GM19193 (cell line): ENCODE results near the gene CFAP99.
A peak's percentile ranks its signal among the peaks of the same experiment; 100 is the strongest.

Source experiments
- POLR2A ChIP-seq: IDR thresholded peaks from 4 replicates; pipeline ENCODE4 v1.6.1; 2011; ENCODE audit not compliant: insufficient read depth, insufficient read length; ENCODE audit errors: extremely low read depth

Gene CFAP99

DNA sequence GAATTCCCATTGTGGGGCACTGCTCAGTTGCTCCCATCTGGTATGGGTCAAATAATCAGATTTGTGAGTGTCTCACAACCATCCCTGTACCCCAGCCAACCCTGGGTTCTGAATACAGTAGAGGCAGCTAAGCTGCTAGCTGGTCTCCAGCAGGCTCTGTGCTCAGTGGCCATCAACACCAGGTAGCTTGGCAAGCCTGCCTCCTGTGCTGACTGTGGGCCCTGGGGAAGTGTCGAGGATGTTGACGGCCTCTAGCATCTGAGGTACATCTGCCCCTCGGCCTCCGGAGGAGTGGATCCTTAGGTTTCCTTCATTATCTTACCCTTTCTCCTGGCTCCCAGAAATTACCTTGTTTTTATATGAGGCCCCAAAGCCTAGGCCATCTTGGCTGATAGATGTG is 63.4 kb downstream of the CFAP99 start:
- TF ChIP-seq POLR2A, result no peak

- TF ChIP-seq POLR2A, result no peak
Observed at GRCh38 chr4:2482693-2483092, 63.9 kb downstream of the CFAP99 start.

DNA sequence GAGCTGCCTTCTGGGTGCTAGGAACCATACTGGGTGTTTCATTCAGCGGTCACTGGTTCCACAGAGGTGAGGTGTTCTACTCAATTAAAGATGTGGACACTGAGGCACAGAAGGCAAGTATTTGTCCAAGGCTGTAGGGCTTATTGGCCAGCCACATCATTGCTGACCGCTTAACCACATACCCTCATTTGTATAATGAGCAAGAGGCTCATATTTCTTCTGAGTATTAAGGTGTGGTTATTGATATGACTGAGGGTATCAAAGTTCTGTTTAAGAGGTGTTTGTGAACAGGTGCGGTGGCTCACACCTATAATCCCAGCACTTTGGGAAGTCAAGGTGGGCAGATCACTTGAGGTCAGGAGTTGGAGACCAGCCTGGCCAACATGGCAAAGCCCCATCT is 64.5 kb downstream of the CFAP99 start:
- no peak for TF ChIP-seq POLR2A

GRCh38 chr4:2484185-2484584 is 65.4 kb downstream of the CFAP99 start:
- no peak for TF ChIP-seq POLR2A

DNA sequence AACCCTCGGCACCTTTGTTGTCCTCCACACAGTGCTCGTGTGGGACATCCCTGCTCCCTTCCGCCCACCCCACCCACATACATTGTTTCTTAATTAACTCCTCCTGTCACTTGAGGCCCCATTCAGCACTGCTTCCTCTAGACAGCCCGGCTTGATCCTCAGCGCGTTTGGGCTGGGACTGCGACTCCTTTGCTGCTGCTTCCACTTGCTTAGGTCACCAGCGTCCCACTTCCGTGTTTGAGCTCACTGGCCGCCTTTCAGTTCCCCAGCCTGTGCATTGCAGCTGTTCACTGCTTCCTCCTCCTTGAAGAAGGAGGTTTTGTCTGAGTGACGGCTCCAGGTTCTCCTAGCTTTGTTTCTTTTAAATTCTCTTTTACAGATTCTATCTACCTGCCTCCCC is 66.2 kb downstream of the CFAP99 start:
- peak; percentile 26 for TF ChIP-seq POLR2A

GRCh38 chr4:2485956-2486355 is 67.2 kb downstream of the CFAP99 start:
- TF ChIP-seq POLR2A, result no peak

DNA sequence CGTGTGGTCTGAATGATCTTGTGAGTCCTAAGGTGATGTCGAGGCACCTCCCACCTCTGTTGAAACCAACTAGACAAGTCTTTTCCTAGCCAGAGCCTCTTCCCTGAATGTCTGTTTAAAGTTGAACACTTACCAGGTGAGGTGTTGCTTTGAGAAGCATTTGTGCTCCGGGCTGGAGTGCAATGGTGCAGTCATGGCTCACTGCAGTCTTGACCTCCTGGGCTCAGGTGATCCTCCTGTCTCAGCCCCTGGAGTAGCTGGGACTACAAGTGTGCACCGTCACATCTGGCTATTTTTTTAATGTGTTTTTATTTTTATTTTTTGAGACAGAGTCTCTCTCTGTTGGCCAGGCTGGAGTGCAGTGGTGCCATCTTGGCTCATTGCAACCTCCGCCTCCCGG is 68.2 kb downstream of the CFAP99 start:
- TF ChIP-seq POLR2A, result no peak

GRCh38 chr4:2487632-2488031 is 68.9 kb downstream of the CFAP99 start:
- TF ChIP-seq POLR2A, result no peak

DNA sequence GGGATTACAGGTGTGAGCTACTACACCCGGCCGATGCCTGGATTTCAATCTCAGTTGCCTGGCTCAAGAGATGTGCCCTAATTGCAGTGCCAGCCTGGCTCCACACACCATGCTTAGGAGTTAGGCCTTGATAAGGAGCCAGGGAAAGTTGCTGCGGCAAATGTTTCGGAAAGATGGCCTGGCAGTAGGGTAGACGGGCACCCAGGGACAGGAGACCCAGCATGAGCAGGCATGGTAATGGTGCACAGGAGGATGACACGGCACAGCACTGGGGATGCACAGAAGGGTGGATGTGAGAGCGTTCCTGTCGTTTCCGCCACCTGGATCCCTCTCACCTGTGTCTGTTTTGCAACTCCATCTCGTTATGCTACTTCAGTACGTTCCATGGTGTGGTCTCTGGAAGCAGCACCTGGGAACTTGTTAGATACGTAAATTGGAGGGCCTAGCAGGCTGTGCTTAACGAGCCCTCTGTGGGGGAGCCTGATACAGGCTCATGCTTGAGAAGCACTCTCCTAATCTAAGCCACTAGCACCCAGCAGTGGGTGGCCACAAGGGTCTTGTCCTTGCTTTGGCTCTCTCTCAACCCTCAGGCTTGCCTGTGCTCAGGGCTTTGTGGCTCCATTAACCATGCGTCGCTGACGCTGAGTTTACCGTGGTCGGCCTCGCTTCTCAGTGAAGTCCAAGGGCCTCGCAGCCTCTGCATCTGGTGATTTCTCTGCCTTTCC is 70.5 kb downstream of the CFAP99 start:
- TF ChIP-seq POLR2A, result no peak

- no peak for TF ChIP-seq POLR2A
Observed at GRCh38 chr4:2489841-2490552, 71.2 kb downstream of the CFAP99 start.

GRCh38 chr4:2492970-2493369 is 74.2 kb downstream of the CFAP99 start:
- no peak for TF ChIP-seq POLR2A

- no peak for TF ChIP-seq POLR2A
Observed at GRCh38 chr4:2494992-2495391, 76.2 kb downstream of the CFAP99 start.

GRCh38 chr4:2497324-2497723 is 78.6 kb downstream of the CFAP99 start:
- TF ChIP-seq POLR2A, result no peak

GRCh38 chr4:2497931-2498330 is 79.2 kb downstream of the CFAP99 start:
- TF ChIP-seq POLR2A, result no peak

- no peak for TF ChIP-seq POLR2A
Observed at GRCh38 chr4:2500547-2500946, 81.8 kb downstream of the CFAP99 start.

DNA sequence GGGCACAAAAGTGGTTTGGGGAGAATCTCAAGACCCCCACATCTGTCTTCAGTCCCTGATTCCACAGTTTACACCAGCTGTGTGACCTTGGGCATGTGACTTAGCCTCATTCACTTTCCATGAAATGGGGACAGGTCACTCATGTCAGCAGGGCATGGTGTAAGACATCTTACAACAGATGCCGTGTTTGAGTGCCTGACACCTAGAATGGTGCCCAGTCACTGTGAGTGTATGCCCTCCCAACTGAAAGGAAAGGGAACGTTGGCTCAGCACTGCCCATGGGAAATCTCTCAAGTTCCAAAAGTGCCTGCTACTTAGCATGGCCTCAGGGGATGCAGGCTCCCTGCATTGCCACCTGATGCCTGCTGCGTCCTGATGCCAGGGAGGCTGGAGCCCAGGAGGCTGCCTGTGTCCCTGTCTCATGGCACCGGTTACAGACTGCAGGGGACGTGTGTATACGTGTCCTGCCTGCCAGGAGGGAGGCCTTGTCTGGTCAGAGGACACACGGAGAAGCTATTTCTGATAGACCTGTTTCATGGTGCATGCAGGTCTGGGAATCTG is 82.4 kb downstream of the CFAP99 start:
- TF ChIP-seq POLR2A, result no peak
